Stromal cell of bone marrow (primary cell): ENCODE data around the gene SMLR1.

Source experiments
- DNase-seq: peaks from one replicate; pipeline ENCODE4 v3.0.0-alpha.2; 2012; ENCODE audit warnings: low read depth

The SMLR1 gene

GRCh38 chr6:130851026-130851425 is 23.8 kb downstream of the SMLR1 start:
- no peak for DNase-seq

GRCh38 chr6:130852844-130853554 is 25.8 kb downstream of the SMLR1 start:
- DNase-seq, result no peak

- peak; percentile 43 for DNase-seq
Measured at GRCh38 chr6:130853555-130854183, 26.5 kb downstream of the SMLR1 start.

GRCh38 chr6:130858054-130858453 is 30.8 kb downstream of the SMLR1 start:
- no peak for DNase-seq

- no peak for DNase-seq
Measured at GRCh38 chr6:130858498-130859160, 31.4 kb downstream of the SMLR1 start.

- DNase-seq, result no peak
Measured at GRCh38 chr6:130859161-130859867, 32.1 kb downstream of the SMLR1 start.

GRCh38 chr6:130862370-130862769 is 35.2 kb downstream of the SMLR1 start:
- DNase-seq, result no peak

GRCh38 chr6:130863415-130864230 is 36.4 kb downstream of the SMLR1 start:
- DNase-seq, result no peak

- DNase-seq, result no peak
Measured at GRCh38 chr6:130864344-130864743, 37.1 kb downstream of the SMLR1 start.

GRCh38 chr6:130865793-130866192 is 38.6 kb downstream of the SMLR1 start:
- no peak for DNase-seq

GRCh38 chr6:130869681-130870080 is 42.5 kb downstream of the SMLR1 start:
- no peak for DNase-seq

- no peak for DNase-seq
Measured at GRCh38 chr6:130870179-130870880, 43.1 kb downstream of the SMLR1 start.

- DNase-seq, result peak; percentile 37
Measured at GRCh38 chr6:130872250-130873095, 45.3 kb downstream of the SMLR1 start.

- no peak for DNase-seq
Measured at GRCh38 chr6:130873746-130874145, 46.5 kb downstream of the SMLR1 start.

GRCh38 chr6:130879826-130880225 is 52.6 kb downstream of the SMLR1 start:
- no peak for DNase-seq

GRCh38 chr6:130882370-130882769 is 55.2 kb downstream of the SMLR1 start:
- DNase-seq, result no peak

GRCh38 chr6:130885392-130886192 is 58.4 kb downstream of the SMLR1 start:
- peak; percentile 51 for DNase-seq
